Activated CD4-positive, alpha-beta T cell treated with anti-CD3 and anti-CD28 coated beads for 36 hours (primary cell): ENCODE measurements around the gene PLCL1. TPM values are rescaled to one million over a fixed set of nuclear protein-coding genes. Genes with fewer than 3 reads are reported as not detected.

Source experiments
- ATAC-seq: fragments of 200-7000 bp; cut with Tn5 transposase; one replicate; pipeline ENCODE4 v1.10.0; 2021; ENCODE audit warnings: mild to moderate bottlenecking, moderate library complexity
- CTCF ChIA-PET: fragments of 350-600 bp; sonication (Branson Sonifier 250); formaldehyde crosslinking; loops from one replicate; lab custom pipeline; 2021; ENCODE audit warnings: antibody characterized with exemption; lab: Charles Lee
- POLR2A ChIA-PET: fragments of 350-600 bp; sonication (Branson Sonifier 250); formaldehyde crosslinking; loops from one replicate; lab custom pipeline; 2021; ENCODE audit warnings: antibody characterized with exemption, inconsistent platforms; lab: Charles Lee
- DNase-seq: peaks from one replicate; pipeline ENCODE4 v3.0.0-alpha.2; 2020
- H3K27ac Mint-ChIP-seq: one replicate; pipeline ENCODE4 v1.8.0; 2021; ENCODE audit warnings: mixed read lengths
- H3K27me3 Mint-ChIP-seq: one replicate; pipeline ENCODE4 v1.8.0; 2021; ENCODE audit warnings: mixed read lengths
- H3K36me3 Mint-ChIP-seq: one replicate; pipeline ENCODE4 v1.8.0; 2021; ENCODE audit warnings: low read depth, mixed read lengths
- H3K4me1 Mint-ChIP-seq: one replicate; pipeline ENCODE4 v1.8.0; 2021; ENCODE audit warnings: mixed read lengths
- H3K4me3 Mint-ChIP-seq: one replicate; pipeline ENCODE4 v1.8.0; 2021; ENCODE audit warnings: mild to moderate bottlenecking, moderate library complexity, mixed read lengths
- H3K9me3 Mint-ChIP-seq: one replicate; pipeline ENCODE4 v1.8.0; 2021; ENCODE audit warnings: low read depth, mixed read lengths
- intact Hi-C, 2 experiments: fragments of 100-400 bp; cut with DNase I in 1 of 2; cut with micrococcal nuclease in 1 of 2; formaldehyde crosslinking; loops; one replicate each; pipeline versions ENCODE4 v1.14.2 to v1.15.1; 2022 to 2024; cut with DNase I, micrococcal nuclease
- total RNA-seq, 2 experiments: library from RNA; stranded (reverse); gene quantifications; one replicate each; pipeline ENCODE4 v1.2.3, GENCODE V29; 2021

PLCL1 gene
- total RNA-seq, 2 experiments from 2014 or later = 1.6 to 1.7 TPM

- Mint-ChIP-seq H3K36me3 (peaks cover 2% of the 10 kb centered on the region), H3K27me3 (peaks cover 13% of the 10 kb centered on the region), H3K4me3 (no peak overlapping the region), H3K27ac (peak overlapping the region; percentile 32), H3K4me1 (peaks cover 36% of the 10 kb centered on the region), H3K9me3 (peaks cover 4% of the 10 kb centered on the region)
- POLR2A ChIA-PET = no interaction called here
- CTCF ChIA-PET = no interaction called here
- DNase-seq = peak; percentile 49
- peak; percentile 95 for ATAC-seq
- intact Hi-C loops = no loop called here
Measured at GRCh38 chr2:197904446-197904845, 100.1 kb downstream of the PLCL1 start.

GRCh38 chr2:197908156-197908555 lies 103.8 kb downstream of the PLCL1 start:
- Mint-ChIP-seq H3K4me1 (peaks cover 41% of the 10 kb centered on the region), H3K4me3 (no peak overlapping the region), H3K27ac (no peak overlapping the region), H3K9me3 (peaks cover 4% of the 10 kb centered on the region), H3K27me3 (peaks cover 13% of the 10 kb centered on the region), H3K36me3 (peaks cover 5% of the 10 kb centered on the region)
- ChIA-PET POLR2A (no interaction called here), CTCF (interaction anchor here (0.9 to 1.1 kb wide), 2 partner anchors 9 to 23 kb away, joined by 3 read pairs; no protein-coding TSS in a partner anchor)
- intact Hi-C loops = no loop called here
- DNase-seq (no peak), ATAC-seq (no peak)

GRCh38 chr2:197908990-197909776 lies 104.8 kb downstream of the PLCL1 start:
- H3K4me3 Mint-ChIP-seq = no peak overlapping the region
- ATAC-seq (peak; percentile 19), DNase-seq (no peak)
- POLR2A ChIA-PET = interaction anchor here (0.6 kb wide), 1 partner anchor 921 kb away, joined by 3 read pairs; no protein-coding TSS in a partner anchor
- H3K9me3 Mint-ChIP-seq = peaks cover 4% of the 10 kb centered on the region
- H3K27ac Mint-ChIP-seq = no peak overlapping the region
- intact Hi-C loops = no loop called here
- peaks cover 13% of the 10 kb centered on the region for H3K27me3 Mint-ChIP-seq
- peaks cover 39% of the 10 kb centered on the region for H3K4me1 Mint-ChIP-seq
- CTCF ChIA-PET = interaction anchor here (0.6 to 0.7 kb wide), 2 partner anchors 130 to 375 kb away, joined by 4 to 5 read pairs; no protein-coding TSS in a partner anchor
- peaks cover 5% of the 10 kb centered on the region for H3K36me3 Mint-ChIP-seq

- H3K4me3 Mint-ChIP-seq = no peak overlapping the region
- no peak overlapping the region for H3K27ac Mint-ChIP-seq
- ChIA-PET CTCF (interaction anchor here (1.3 kb wide), 1 partner anchor 17 kb away, joined by 3 read pairs; no protein-coding TSS in a partner anchor), POLR2A (no interaction called here)
- H3K27me3 Mint-ChIP-seq = peaks cover 7% of the 10 kb centered on the region
- intact Hi-C loops = no loop called here
- no peak for DNase-seq
- peaks cover 38% of the 10 kb centered on the region for H3K4me1 Mint-ChIP-seq
- H3K36me3 Mint-ChIP-seq = peaks cover 5% of the 10 kb centered on the region
- H3K9me3 Mint-ChIP-seq = no peaks in the 10 kb centered on the region
- ATAC-seq = no peak
Measured at GRCh38 chr2:197911667-197912066, 107.3 kb downstream of the PLCL1 start.

- POLR2A ChIA-PET = no interaction called here
Measured at GRCh38 chr2:197913084-197913483, 108.7 kb downstream of the PLCL1 start.

GRCh38 chr2:197914778-197915177 lies 110.4 kb downstream of the PLCL1 start:
- ATAC-seq = no peak
- intact Hi-C loops = no loop called here
- H3K4me1 Mint-ChIP-seq = peaks cover 28% of the 10 kb centered on the region
- peaks cover 3% of the 10 kb centered on the region for H3K36me3 Mint-ChIP-seq
- POLR2A ChIA-PET = interaction anchor here (0.7 kb wide), 1 partner anchor 491 kb away, joined by 3 read pairs; no protein-coding TSS in a partner anchor
- CTCF ChIA-PET = interaction anchor here (1.2 to 1.4 kb wide), 2 partner anchors 10 to 23 kb away, joined by 3 read pairs; no protein-coding TSS in a partner anchor
- H3K27ac Mint-ChIP-seq = no peak overlapping the region
- no peak overlapping the region for H3K4me3 Mint-ChIP-seq
- no peaks in the 10 kb centered on the region for H3K27me3 Mint-ChIP-seq
- H3K9me3 Mint-ChIP-seq = peaks cover 3% of the 10 kb centered on the region
- DNase-seq = no peak

More at GRCh38 chr2:197913084-197913483, 108.7 kb downstream of the PLCL1 start:
- H3K4me3 Mint-ChIP-seq = no peak overlapping the region
- intact Hi-C loops = no loop called here
- DNase-seq (no peak), ATAC-seq (no peak)
- peaks cover 5% of the 10 kb centered on the region for H3K36me3 Mint-ChIP-seq
- H3K4me1 Mint-ChIP-seq = peaks cover 35% of the 10 kb centered on the region
- CTCF ChIA-PET = interaction anchor here (0.7 to 1.2 kb wide), 2 partner anchors 12 to 103 kb away, joined by 3 read pairs; no protein-coding TSS in a partner anchor
- H3K27ac Mint-ChIP-seq = no peak overlapping the region
- H3K27me3 Mint-ChIP-seq = no peaks in the 10 kb centered on the region
- H3K9me3 Mint-ChIP-seq = no peaks in the 10 kb centered on the region

- H3K27ac Mint-ChIP-seq = peak overlapping the region; percentile 45
- ATAC-seq = peak; percentile 81
- CTCF ChIA-PET = interaction anchor here (0.7 to 1.5 kb wide), 7 partner anchors 9 to 144 kb away, joined by 3 to 4 read pairs (median 3); no protein-coding TSS in a partner anchor
Measured at GRCh38 chr2:197915548-197916265, 111.3 kb downstream of the PLCL1 start.

GRCh38 chr2:197919487-197919886 lies 115.1 kb downstream of the PLCL1 start:
- H3K4me1 Mint-ChIP-seq = peaks cover 28% of the 10 kb centered on the region
- ChIA-PET CTCF (no interaction called here), POLR2A (no interaction called here)
- DNase-seq (no peak), ATAC-seq (peak; percentile 49)
- peaks cover 3% of the 10 kb centered on the region for H3K9me3 Mint-ChIP-seq
- H3K4me3 Mint-ChIP-seq = no peak overlapping the region
- H3K36me3 Mint-ChIP-seq = peaks cover 3% of the 10 kb centered on the region
- intact Hi-C loops = no loop called here
- H3K27ac Mint-ChIP-seq = no peak overlapping the region
- H3K27me3 Mint-ChIP-seq = no peaks in the 10 kb centered on the region

More at GRCh38 chr2:197915548-197916265, 111.3 kb downstream of the PLCL1 start:
- POLR2A ChIA-PET = no interaction called here
- peaks cover 24% of the 10 kb centered on the region for H3K4me1 Mint-ChIP-seq
- intact Hi-C loops = no loop called here
- peaks cover 3% of the 10 kb centered on the region for H3K9me3 Mint-ChIP-seq
- H3K36me3 Mint-ChIP-seq = peaks cover 3% of the 10 kb centered on the region
- H3K27me3 Mint-ChIP-seq = no peaks in the 10 kb centered on the region
- no peak for DNase-seq
- no peak overlapping the region for H3K4me3 Mint-ChIP-seq

- Mint-ChIP-seq H3K9me3 (peaks cover 3% of the 10 kb centered on the region), H3K36me3 (peaks cover 3% of the 10 kb centered on the region), H3K4me1 (peaks cover 27% of the 10 kb centered on the region), H3K4me3 (no peak overlapping the region), H3K27ac (no peak overlapping the region), H3K27me3 (no peaks in the 10 kb centered on the region)
- POLR2A ChIA-PET = no interaction called here
- CTCF ChIA-PET = interaction anchor here (0.6 to 1.1 kb wide), 2 partner anchors 10 to 31 kb away, joined by 3 to 4 read pairs; no protein-coding TSS in a partner anchor
- ATAC-seq (no peak), DNase-seq (no peak)
- intact Hi-C loops = no loop called here
Measured at GRCh38 chr2:197920088-197920487, 115.7 kb downstream of the PLCL1 start.

GRCh38 chr2:197920592-197921201 lies 116.3 kb downstream of the PLCL1 start:
- DNase-seq (no peak), ATAC-seq (no peak)
- Mint-ChIP-seq H3K9me3 (peaks cover 3% of the 10 kb centered on the region), H3K4me1 (peaks cover 22% of the 10 kb centered on the region), H3K36me3 (peaks cover 3% of the 10 kb centered on the region), H3K27ac (no peak overlapping the region), H3K4me3 (no peak overlapping the region), H3K27me3 (no peaks in the 10 kb centered on the region)
- POLR2A ChIA-PET = no interaction called here
- CTCF ChIA-PET = interaction anchor here (0.6 to 1.1 kb wide), 4 partner anchors 10 to 31 kb away, joined by 3 to 4 read pairs (median 3); no protein-coding TSS in a partner anchor
- intact Hi-C loops = no loop called here

GRCh38 chr2:197924483-197924882 lies 120.1 kb downstream of the PLCL1 start:
- Mint-ChIP-seq H3K9me3 (peaks cover under 1% of the 10 kb centered on the region), H3K27me3 (no peaks in the 10 kb centered on the region), H3K4me1 (peaks cover 34% of the 10 kb centered on the region), H3K27ac (no peak overlapping the region), H3K4me3 (no peak overlapping the region), H3K36me3 (peaks cover 4% of the 10 kb centered on the region)
- intact Hi-C loops = no loop called here
- POLR2A ChIA-PET = no interaction called here
- no peak for ATAC-seq
- CTCF ChIA-PET = interaction anchor here (1.2 to 2.1 kb wide), 3 partner anchors 9 to 14 kb away, joined by 3 to 6 read pairs (median 4); no protein-coding TSS in a partner anchor
- DNase-seq = no peak
